Endothelial cell of umbilical vein (primary cell): ENCODE results near the gene NR2C2. TPM values are rescaled to one million over a fixed set of nuclear protein-coding genes. Genes with fewer than 3 reads are reported as not detected.

Source experiments
- BruUV-seq: library from RNA; stranded (reverse); fragments of 400-500 nt; replicated peaks from 2 replicates; lab custom pipeline; 2021; lab: Mats Ljungman, UMichigan
- CTCF ChIA-PET: fragments of 300-600, 350-600 bp; sonication (Branson Sonifier 250); formaldehyde crosslinking; loops from one replicate; lab custom pipeline; 2021; ENCODE audit warnings: antibody characterized with exemption, inconsistent platforms; lab: Charles Lee
- POLR2A ChIA-PET: fragments of 300-600, 350-600 bp; sonication (Branson Sonifier 250); formaldehyde crosslinking; loops from one replicate; lab custom pipeline; 2021; ENCODE audit warnings: antibody characterized with exemption, inconsistent platforms; lab: Charles Lee
- DNase-seq: peaks from one replicate; pipeline ENCODE4 v3.0.0-alpha.2; 2011; ENCODE audit warnings: low read depth, low spot score
- FAIRE-seq: peaks from 2 replicates; lab custom pipeline; 2011; peaks lifted over from hg19 to GRCh38; lab: Jason Lieb, UNC
- H2AFZ ChIP-seq: 2 replicates; pipeline ENCODE4 v1.6.0; 2012; ENCODE audit warnings: low read depth, low read length, control low read depth, inconsistent platforms
- H3K27ac ChIP-seq: 2 replicates; pipeline ENCODE4 v1.5.1; 2011; ENCODE audit warnings: low read depth, mild to moderate bottlenecking, control low read depth, low read length, moderate library complexity; ENCODE audit not compliant: insufficient read depth
- H3K27me3 ChIP-seq, 2 experiments: 2 replicates each; pipeline versions ENCODE4 v1.6.0 to v1.6.1; 2011; ENCODE audit warnings: low read length in 2 of 2, mixed read lengths in 1 of 2; ENCODE audit not compliant: control insufficient read depth in 2 of 2, insufficient read depth in 2 of 2
- H3K36me3 ChIP-seq, 2 experiments: 2 replicates in 1 of 2; 3 replicates in 1 of 2; pipeline ENCODE4 v1.5.1; 2011; ENCODE audit warnings: low read length in 2 of 2, mild to moderate bottlenecking in 1 of 2, moderate library complexity in 1 of 2; ENCODE audit not compliant: control insufficient read depth in 2 of 2, insufficient read depth in 2 of 2; ENCODE audit errors: extremely low read depth in 1 of 2
- H3K4me1 ChIP-seq: 3 replicates; pipeline ENCODE4 v1.5.1; 2011; ENCODE audit warnings: mild to moderate bottlenecking, low read length; ENCODE audit not compliant: control insufficient read depth, insufficient read depth; ENCODE audit errors: extremely low read depth
- H3K4me2 ChIP-seq: 2 replicates; pipeline ENCODE4 v1.6.1; 2011; ENCODE audit warnings: low read length, control low read depth, mixed read lengths; ENCODE audit not compliant: insufficient read depth
- H3K4me3 ChIP-seq, 3 experiments: fragments of 200-600 bp in 1 of 3; sonication (generic), shearing (Covaris generic) in 1 of 3; replicated peaks in 1 of 3; 2 replicates each; pipeline ENCODE4 v1.5.1; 2011 to 2016; ENCODE audit warnings: control low read depth in 3 of 3, low read length in 3 of 3, mild to moderate bottlenecking in 2 of 3, inconsistent platforms in 1 of 3, low read depth in 1 of 3, moderate library complexity in 1 of 3; ENCODE audit not compliant: insufficient read depth in 1 of 3
- H3K79me2 ChIP-seq: 2 replicates; pipeline ENCODE4 v1.6.0; 2012; ENCODE audit warnings: low read length, inconsistent platforms; ENCODE audit not compliant: control insufficient read depth, insufficient read depth
- H3K9ac ChIP-seq: replicated peaks from 2 replicates; pipeline ENCODE3; 2011; ENCODE audit warnings: low read length, control low read depth; ENCODE audit not compliant: insufficient read depth; ENCODE audit errors: extremely low read depth
- H3K9me1 ChIP-seq: replicated peaks from 3 replicates; pipeline ENCODE4 v1.6.0; 2011; ENCODE audit warnings: mild to moderate bottlenecking, low read length; ENCODE audit not compliant: control insufficient read depth, insufficient read depth; ENCODE audit errors: extremely low read depth
- H3K9me3 ChIP-seq: replicated peaks from 2 replicates; pipeline ENCODE4 v1.5.1; 2012; ENCODE audit warnings: low read length, inconsistent platforms; ENCODE audit not compliant: control insufficient read depth, insufficient read depth
- H4K20me1 ChIP-seq: replicated peaks from 2 replicates; pipeline ENCODE3; 2011; ENCODE audit warnings: mild to moderate bottlenecking, low read length; ENCODE audit not compliant: control insufficient read depth, insufficient read depth; ENCODE audit errors: extremely low read depth
- EZH2 ChIP-seq: IDR thresholded peaks from 2 replicates; pipeline ENCODE4 v1.6.1; 2012; ENCODE audit warnings: borderline replicate concordance, low read depth, mild to moderate bottlenecking, moderate library complexity, low read length, inconsistent platforms; ENCODE audit not compliant: severe bottlenecking
- FOS ChIP-seq: IDR thresholded peaks from 2 replicates; pipeline ENCODE4 v1.6.1; 2011; ENCODE audit warnings: mild to moderate bottlenecking, low read length, moderate library complexity, borderline replicate concordance; ENCODE audit not compliant: insufficient read depth
- GATA2 ChIP-seq: IDR thresholded peaks from 2 replicates; pipeline ENCODE4 v1.7.0; 2011; ENCODE audit warnings: low read depth, mild to moderate bottlenecking, moderate library complexity, mixed read lengths, low read length; ENCODE audit not compliant: insufficient read length, insufficient read depth
- JUN ChIP-seq: IDR thresholded peaks from 2 replicates; pipeline ENCODE4 v1.6.1; 2011; ENCODE audit warnings: borderline replicate concordance, low read depth; ENCODE audit not compliant: insufficient read length, insufficient read depth
- MYC ChIP-seq: IDR thresholded peaks from one replicate; pipeline ENCODE4 v1.6.1; 2011; ENCODE audit warnings: mild to moderate bottlenecking, low read depth, low read length
- POLR2A ChIP-seq: IDR thresholded peaks from 2 replicates; pipeline ENCODE4 v1.6.1; 2012; ENCODE audit warnings: low read depth, mild to moderate bottlenecking, control low read depth, low read length
- POLR2AphosphoS5 ChIP-seq: IDR thresholded peaks from 2 replicates; pipeline ENCODE4 v1.6.1; 2012; ENCODE audit warnings: low read depth, mild to moderate bottlenecking, control low read depth, low read length, moderate library complexity; ENCODE audit not compliant: insufficient read depth
- dilution Hi-C: fragments of 300-500 bp; cut with MboI; formaldehyde crosslinking; loops from one replicate; pipeline ENCODE4 v1.15.0; 2019; ENCODE audit warnings: low sequenced_read_pairs; ENCODE audit not compliant: extremely low pct_ligation_motif_present
- intact Hi-C: fragments of 100-400 bp; cut with micrococcal nuclease; formaldehyde crosslinking; loops from one replicate; pipeline ENCODE4 v1.10.0; 2022
- polyA plus RNA-seq, 4 experiments: library from polyadenylated mRNA; depleted of rRNA in 3 of 4; stranded (reverse) in 3 of 4; unstranded in 1 of 4; fragments of >200 nt; gene quantifications; 2 replicates each; pipeline versions ENCODE4 v1.2.1 to v1.2.3, GENCODE V29; 2011 to 2012; ENCODE audit warnings: missing spikeins in 1 of 4
- total RNA-seq: library from RNA; stranded (reverse); gene quantifications from 2 replicates; pipeline ENCODE4 v1.2.3, GENCODE V29; 2021
- TF ChIP-seq, protein P1 (sequence below): IDR thresholded peaks from 2 replicates; pipeline ENCODE4 v1.6.1; 2011; ENCODE audit not compliant: insufficient read depth, insufficient read length
- TF ChIP-seq, protein P2 (sequence below), 2 donors: IDR thresholded peaks; 1 replicate in 1 of 2; 2 replicates in 1 of 2; pipeline ENCODE4 v1.5.1; 2011; ENCODE audit warnings: low read length in 2 of 2, mild to moderate bottlenecking in 2 of 2, moderate library complexity in 2 of 2, control low read depth in 1 of 2, inconsistent platforms in 1 of 2, low read depth in 1 of 2; ENCODE audit not compliant: insufficient read depth in 1 of 2; ENCODE audit errors: extremely low read depth in 1 of 2

NR2C2 gene
- total and polyA plus RNA-seq, 2 donors (not counting 3 experiments of a cell fraction or from before 2014, with no cell fraction given) = 20.3 to 59.8 TPM

DNA sequence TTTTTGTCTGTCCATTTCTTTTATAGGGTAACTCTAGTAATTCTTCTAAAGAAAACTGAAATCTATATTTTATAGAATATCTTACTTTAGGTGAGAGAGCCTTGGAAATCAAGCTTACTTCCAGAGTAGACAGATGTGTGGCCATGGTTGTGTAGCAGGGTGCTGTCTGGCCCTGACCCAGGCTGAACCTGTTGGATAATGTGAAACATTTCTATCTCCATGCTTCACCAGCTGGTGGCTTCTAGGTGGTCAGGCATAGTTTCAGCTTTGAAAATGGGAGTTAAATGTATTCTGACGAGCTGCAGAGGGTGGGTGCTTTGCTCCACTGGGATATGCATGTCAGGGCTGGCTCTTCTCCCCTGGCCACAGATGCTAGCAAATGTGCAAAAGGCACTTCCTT, 20.8 kb upstream of the NR2C2 start:
- Histone ChIP-seq H3K9me1 (no peaks in the 10 kb centered on the region), H2AFZ (no peak overlapping the region), H4K20me1 (no peaks in the 10 kb centered on the region), H3K4me2 (no peak overlapping the region), H3K27me3 (no peaks in the 10 kb centered on the region), H3K79me2 (no peaks in the 10 kb centered on the region), H3K27ac (no peak overlapping the region), H3K4me3 (no peak overlapping the region), H3K9me3 (no peaks in the 10 kb centered on the region), H3K4me1 (no peaks in the 10 kb centered on the region), H3K36me3 (peaks cover 15 to 50% of the 10 kb centered on the region in 2 experiments), H3K9ac (no peak overlapping the region)
- BruUV-seq = no TSS peak
- TF ChIP-seq FOS = no peak
- TF ChIP-seq, protein P1, sequence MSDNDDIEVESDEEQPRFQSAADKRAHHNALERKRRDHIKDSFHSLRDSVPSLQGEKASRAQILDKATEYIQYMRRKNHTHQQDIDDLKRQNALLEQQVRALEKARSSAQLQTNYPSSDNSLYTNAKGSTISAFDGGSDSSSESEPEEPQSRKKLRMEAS = no peak
- no peak for TF ChIP-seq GATA2
- no peak for TF ChIP-seq POLR2A
- no peak for TF ChIP-seq POLR2AphosphoS5
- TF ChIP-seq EZH2 = no peak
- no peak for TF ChIP-seq JUN
- TF ChIP-seq, protein P2, sequence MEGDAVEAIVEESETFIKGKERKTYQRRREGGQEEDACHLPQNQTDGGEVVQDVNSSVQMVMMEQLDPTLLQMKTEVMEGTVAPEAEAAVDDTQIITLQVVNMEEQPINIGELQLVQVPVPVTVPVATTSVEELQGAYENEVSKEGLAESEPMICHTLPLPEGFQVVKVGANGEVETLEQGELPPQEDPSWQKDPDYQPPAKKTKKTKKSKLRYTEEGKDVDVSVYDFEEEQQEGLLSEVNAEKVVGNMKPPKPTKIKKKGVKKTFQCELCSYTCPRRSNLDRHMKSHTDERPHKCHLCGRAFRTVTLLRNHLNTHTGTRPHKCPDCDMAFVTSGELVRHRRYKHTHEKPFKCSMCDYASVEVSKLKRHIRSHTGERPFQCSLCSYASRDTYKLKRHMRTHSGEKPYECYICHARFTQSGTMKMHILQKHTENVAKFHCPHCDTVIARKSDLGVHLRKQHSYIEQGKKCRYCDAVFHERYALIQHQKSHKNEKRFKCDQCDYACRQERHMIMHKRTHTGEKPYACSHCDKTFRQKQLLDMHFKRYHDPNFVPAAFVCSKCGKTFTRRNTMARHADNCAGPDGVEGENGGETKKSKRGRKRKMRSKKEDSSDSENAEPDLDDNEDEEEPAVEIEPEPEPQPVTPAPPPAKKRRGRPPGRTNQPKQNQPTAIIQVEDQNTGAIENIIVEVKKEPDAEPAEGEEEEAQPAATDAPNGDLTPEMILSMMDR (IDR thresholded peaks at IDR 0.05; ENCODE audit: extremely low read depth in 1 of 2, insufficient read depth in 1 of 2, low read depth in 1 of 2, low read length in 2 of 2) = no peak
- TF ChIP-seq MYC = no peak
- POLR2A ChIA-PET = no interaction called here
- intact Hi-C loops (no loop called here), dilution Hi-C loops (no loop called here)
- FAIRE-seq (no peak), DNase-seq (no peak)
- CTCF ChIA-PET = interaction anchor here (0.9 to 1.8 kb wide), 6 partner anchors 10 to 253 kb away, joined by 3 to 7 read pairs (median 3); no protein-coding TSS in a partner anchor
